Dendritic cell treated with granulocyte-macrophage colony-stimulating factor and Interleukin-4, amounts not matched to agents 40 ng/mL and 50 ng/mL, for 4 days (primary cell): Measurements from ENCODE around the gene ARHGEF38.
"Not testable (repeated sequence)": the region's sequence is repeated elsewhere in the genome, so short reads cannot be mapped to it uniquely, and the experiment has no call there.

ENCODE experiments used
- H3K27ac Mint-ChIP-seq: one replicate; pipeline ENCODE4 v1.8.0; 2022; ENCODE audit warnings: mild to moderate bottlenecking, mixed read lengths
- H3K27me3 Mint-ChIP-seq: one replicate; pipeline ENCODE4 v1.8.0; 2022; ENCODE audit warnings: mild to moderate bottlenecking, mixed read lengths
- H3K36me3 Mint-ChIP-seq: one replicate; pipeline ENCODE4 v1.8.0; 2022; ENCODE audit warnings: low read depth, mixed read lengths
- H3K4me1 Mint-ChIP-seq: one replicate; pipeline ENCODE4 v1.8.0; 2022; ENCODE audit warnings: low read depth, mixed read lengths
- H3K4me3 Mint-ChIP-seq: one replicate; pipeline ENCODE4 v1.8.0; 2022; ENCODE audit warnings: mild to moderate bottlenecking, moderate library complexity, mixed read lengths
- H3K9me3 Mint-ChIP-seq: one replicate; pipeline ENCODE4 v1.8.0; 2022; ENCODE audit warnings: mixed read lengths
- intact Hi-C: fragments of 100-400 bp; cut with micrococcal nuclease; formaldehyde crosslinking; loops from one replicate; pipeline ENCODE4 v1.15.0; 2022

The ARHGEF38 gene

DNA sequence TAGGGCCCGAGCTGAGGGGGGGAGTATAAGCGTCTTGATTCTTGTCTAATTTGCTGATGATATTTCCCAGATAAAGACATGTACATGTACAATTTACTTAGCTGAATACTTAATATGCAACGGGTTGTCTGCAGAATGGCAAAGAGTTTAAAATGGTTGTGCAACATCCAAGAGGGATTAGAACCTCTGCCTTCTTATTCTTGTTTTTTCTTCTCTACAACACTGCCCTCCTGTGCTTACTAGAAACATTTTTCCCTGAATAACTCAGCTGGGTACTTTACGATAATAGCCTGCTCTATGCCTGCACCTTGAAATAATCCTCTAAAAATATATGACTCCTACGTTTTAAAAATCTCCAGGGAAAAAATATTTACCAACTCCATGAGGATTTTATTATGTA, 114.3 kb downstream of the ARHGEF38 start:
- Mint-ChIP-seq H3K4me3 (no peak overlapping the region), H3K27me3 (no peaks in the 10 kb centered on the region), H3K36me3 (no peaks in the 10 kb centered on the region), H3K9me3 (no peaks in the 10 kb centered on the region), H3K27ac (no peak overlapping the region), H3K4me1 (no peaks in the 10 kb centered on the region)
- intact Hi-C loops: no loop called here

- H3K4me3 Mint-ChIP-seq: no peak overlapping the region
- intact Hi-C loops: no loop called here
- no peaks in the 10 kb centered on the region for H3K9me3 Mint-ChIP-seq
- H3K4me1 Mint-ChIP-seq: no peaks in the 10 kb centered on the region
- H3K27ac Mint-ChIP-seq: no peak overlapping the region
- no peaks in the 10 kb centered on the region for H3K27me3 Mint-ChIP-seq
- no peaks in the 10 kb centered on the region for H3K36me3 Mint-ChIP-seq
These were observed 118.3 kb downstream of the ARHGEF38 start for GRCh38 chr4:105670684-105671083.

- H3K27me3 Mint-ChIP-seq: no peaks in the 10 kb centered on the region
- no peak overlapping the region for H3K4me3 Mint-ChIP-seq
- no peak overlapping the region for H3K27ac Mint-ChIP-seq
- H3K4me1 Mint-ChIP-seq: no peaks in the 10 kb centered on the region
- intact Hi-C loops: no loop called here
- no peaks in the 10 kb centered on the region for H3K9me3 Mint-ChIP-seq
- H3K36me3 Mint-ChIP-seq: no peaks in the 10 kb centered on the region
These were observed 118.9 kb downstream of the ARHGEF38 start for GRCh38 chr4:105671301-105671700.

- Mint-ChIP-seq H3K4me1 (no peaks in the 10 kb centered on the region), H3K27me3 (no peaks in the 10 kb centered on the region), H3K9me3 (no peaks in the 10 kb centered on the region), H3K36me3 (no peaks in the 10 kb centered on the region), H3K4me3 (no peak overlapping the region), H3K27ac (no peak overlapping the region)
- intact Hi-C loops: no loop called here
These were observed 121.6 kb downstream of the ARHGEF38 start for GRCh38 chr4:105674011-105674410.

GRCh38 chr4:105677709-105678108, 125.3 kb downstream of the ARHGEF38 start:
- Mint-ChIP-seq H3K27me3 (no peaks in the 10 kb centered on the region), H3K27ac (no peak overlapping the region)

DNA sequence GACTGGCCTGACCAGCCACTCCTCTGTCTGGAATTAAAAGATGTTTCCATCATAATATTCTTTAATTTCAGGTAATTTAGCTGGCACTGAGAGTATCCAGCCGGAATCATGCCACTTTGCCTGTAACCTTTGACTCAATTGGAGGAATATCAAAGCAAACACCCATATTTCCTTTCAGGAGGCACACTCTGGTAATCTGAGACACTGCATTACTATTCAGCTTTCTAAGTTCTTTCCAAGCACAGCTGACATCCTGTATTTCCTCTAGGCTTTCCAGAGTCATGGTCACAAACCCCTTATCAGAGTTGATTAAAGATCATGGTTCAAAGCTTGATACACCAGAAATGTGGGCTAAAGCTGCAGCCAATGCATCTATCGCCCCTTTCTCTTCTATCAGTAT, 126.8 kb downstream of the ARHGEF38 start:
- H3K4me1 Mint-ChIP-seq: no peaks in the 10 kb centered on the region
- peaks cover 22% of the 10 kb centered on the region for H3K36me3 Mint-ChIP-seq
- no peaks in the 10 kb centered on the region for H3K27me3 Mint-ChIP-seq
- no peaks in the 10 kb centered on the region for H3K9me3 Mint-ChIP-seq
- no peak overlapping the region for H3K27ac Mint-ChIP-seq
- intact Hi-C loops: no loop called here
- no peak overlapping the region for H3K4me3 Mint-ChIP-seq

More at GRCh38 chr4:105677709-105678108, 125.3 kb downstream of the ARHGEF38 start:
- intact Hi-C loops: no loop called here
- no peak overlapping the region for H3K4me3 Mint-ChIP-seq
- no peaks in the 10 kb centered on the region for H3K4me1 Mint-ChIP-seq
- no peaks in the 10 kb centered on the region for H3K9me3 Mint-ChIP-seq
- H3K36me3 Mint-ChIP-seq: peaks cover 13% of the 10 kb centered on the region

GRCh38 chr4:105683038-105683437, 130.6 kb downstream of the ARHGEF38 start:
- H3K4me1 Mint-ChIP-seq: no peaks in the 10 kb centered on the region

GRCh38 chr4:105686571-105686970, 134.2 kb downstream of the ARHGEF38 start:
- Mint-ChIP-seq H3K27me3 (no peaks in the 10 kb centered on the region), H3K9me3 (no peaks in the 10 kb centered on the region), H3K4me3 (no peak overlapping the region), H3K36me3 (peaks cover 71% of the 10 kb centered on the region), H3K27ac (no peak overlapping the region), H3K4me1 (no peaks in the 10 kb centered on the region)
- intact Hi-C loops: no loop called here

More at GRCh38 chr4:105683038-105683437, 130.6 kb downstream of the ARHGEF38 start:
- Mint-ChIP-seq H3K27ac (no peak overlapping the region), H3K27me3 (no peaks in the 10 kb centered on the region), H3K36me3 (peaks cover 45% of the 10 kb centered on the region), H3K9me3 (no peaks in the 10 kb centered on the region), H3K4me3 (no peak overlapping the region)
- intact Hi-C loops: no loop called here

DNA sequence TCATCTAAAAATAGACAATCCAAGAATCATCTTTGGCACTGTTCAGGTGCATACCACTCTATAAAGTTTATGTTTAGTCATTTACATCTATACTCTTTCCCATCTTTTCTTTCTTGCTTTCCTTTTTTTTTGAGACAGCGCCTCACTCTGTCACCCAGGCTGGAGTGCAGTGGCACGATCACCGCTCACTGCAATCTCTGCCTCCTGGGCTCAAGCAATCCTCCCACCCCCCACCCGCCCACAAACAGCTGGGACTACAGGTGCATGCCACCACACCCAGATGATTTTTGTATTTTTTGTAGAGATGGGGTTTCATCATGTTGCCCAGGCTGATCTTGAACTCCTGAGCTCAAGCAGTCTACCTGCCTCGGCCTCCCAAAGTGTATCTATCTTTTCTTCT, 142.4 kb downstream of the ARHGEF38 start:
- peaks cover 60% of the 10 kb centered on the region for H3K36me3 Mint-ChIP-seq
- H3K27me3 Mint-ChIP-seq, H3K9me3 Mint-ChIP-seq, H3K4me1 Mint-ChIP-seq, intact Hi-C loops, H3K4me3 Mint-ChIP-seq, H3K27ac Mint-ChIP-seq: not testable (repeated sequence)

- H3K27ac Mint-ChIP-seq, H3K4me1 Mint-ChIP-seq, H3K4me3 Mint-ChIP-seq, H3K9me3 Mint-ChIP-seq, intact Hi-C loops, H3K27me3 Mint-ChIP-seq: not testable (repeated sequence)
- H3K36me3 Mint-ChIP-seq: peaks cover 56% of the 10 kb centered on the region
These were observed 143.4 kb downstream of the ARHGEF38 start for GRCh38 chr4:105695832-105696231.

DNA sequence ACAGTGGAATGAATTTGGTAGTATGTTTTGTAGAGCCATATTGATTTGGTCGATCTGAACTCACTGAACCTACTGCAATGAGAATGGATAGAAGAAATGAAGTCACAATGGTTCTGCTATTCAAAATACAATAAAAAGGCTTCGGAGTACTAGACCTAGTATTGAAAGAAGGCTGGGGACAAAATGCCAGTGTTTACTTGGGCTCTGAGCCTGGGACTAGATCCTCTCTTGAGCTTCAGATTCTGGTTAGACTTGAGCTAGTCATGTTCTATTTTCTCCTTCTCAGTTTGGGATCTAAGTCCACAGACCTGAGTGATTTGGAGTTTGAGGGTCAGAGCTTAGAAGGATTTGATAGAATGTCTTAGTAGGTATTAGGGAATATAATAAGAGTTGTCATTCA, 146.2 kb downstream of the ARHGEF38 start:
- H3K36me3 Mint-ChIP-seq: peaks cover 38% of the 10 kb centered on the region
- H3K27me3 Mint-ChIP-seq: no peaks in the 10 kb centered on the region
- H3K27ac Mint-ChIP-seq: no peak overlapping the region
- H3K9me3 Mint-ChIP-seq: no peaks in the 10 kb centered on the region
- no peaks in the 10 kb centered on the region for H3K4me1 Mint-ChIP-seq
- intact Hi-C loops: no loop called here
- no peak overlapping the region for H3K4me3 Mint-ChIP-seq

DNA sequence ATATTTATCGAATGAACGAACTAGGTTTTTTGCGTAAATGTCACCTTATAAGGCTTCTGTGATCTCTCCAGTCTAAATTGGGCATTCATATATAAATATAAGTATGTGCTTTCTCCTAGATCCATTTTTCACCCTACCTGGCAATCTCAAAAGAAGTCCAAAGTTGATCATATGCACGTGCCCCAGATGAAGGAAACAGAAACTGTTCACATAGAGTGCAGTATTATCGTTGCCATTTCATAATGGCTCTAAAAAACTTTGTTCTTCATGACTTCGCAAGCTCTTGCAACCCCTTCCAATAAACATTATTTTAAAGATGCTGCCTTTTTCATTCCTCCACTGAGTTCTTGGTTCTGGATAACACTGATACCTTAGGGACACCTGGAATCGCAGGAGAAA, 155.4 kb downstream of the ARHGEF38 start:
- Mint-ChIP-seq H3K27ac (peak overlapping the region; percentile 93), H3K4me1 (peaks cover 27% of the 10 kb centered on the region)

GRCh38 chr4:105708181-105709080, 156.0 kb downstream of the ARHGEF38 start, which contains the start of the genes GSTCD and INTS12:
TSS of gene GSTCD (plus strand) at chr4:105708784. CDS start at chr4:105717614, 8,830 bp downstream.
TSS of gene INTS12 (minus strand) at chr4:105708689. CDS start at chr4:105700005, 8,684 bp downstream.
- Mint-ChIP-seq H3K27ac (peak within 1 kb of the TSS; percentile 93), H3K27me3 (no peaks in the 10 kb centered on the region), H3K4me3 (peak within 1 kb of the TSS; percentile 94), H3K9me3 (no peaks in the 10 kb centered on the region), H3K4me1 (peaks cover 27% of the 10 kb centered on the region), H3K36me3 (peaks cover 13% of the 10 kb centered on the region)
- intact Hi-C loops: loop anchor here (2.0 to 5.0 kb wide), 2 partner anchors 234 to 609 kb away; partner anchors contain the start of genes AIMP1, PPA2 and TBCK

More for the DNA sequence above, 155.4 kb downstream of the ARHGEF38 start:
- Mint-ChIP-seq H3K27me3 (no peaks in the 10 kb centered on the region), H3K4me3 (peak overlapping the region; percentile 94), H3K36me3 (peaks cover 13% of the 10 kb centered on the region), H3K9me3 (no peaks in the 10 kb centered on the region)
- intact Hi-C loops: loop anchor here (2.0 to 5.0 kb wide), 2 partner anchors 233 to 610 kb away; partner anchors contain the start of genes AIMP1, PPA2 and TBCK

DNA sequence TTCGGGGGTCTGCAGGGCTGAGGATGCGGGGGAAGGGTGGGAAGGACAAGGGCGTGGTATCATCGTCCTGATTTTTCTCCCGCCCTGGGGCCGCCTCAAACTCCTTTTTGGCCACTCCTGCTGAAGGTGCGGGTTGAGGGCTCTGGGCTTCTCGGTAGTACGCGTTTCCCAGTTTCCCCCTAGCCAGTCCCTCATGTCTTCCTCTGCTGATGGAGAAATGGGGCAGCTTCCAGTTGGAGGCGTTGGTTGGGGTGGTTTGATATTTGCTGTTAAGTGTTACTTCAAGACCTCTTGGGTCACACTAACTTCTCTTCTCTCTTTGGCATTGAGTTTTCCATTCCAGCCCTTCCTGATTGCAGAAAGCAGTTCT, 156.6 kb downstream of the ARHGEF38 start:
- Mint-ChIP-seq H3K27ac (peak overlapping the region; percentile 93), H3K36me3 (peaks cover 13% of the 10 kb centered on the region), H3K4me3 (peak overlapping the region; percentile 94), H3K4me1 (peaks cover 27% of the 10 kb centered on the region), H3K27me3 (no peaks in the 10 kb centered on the region), H3K9me3 (no peaks in the 10 kb centered on the region)
- intact Hi-C loops: loop anchor here (2.0 to 5.0 kb wide), 2 partner anchors 234 to 608 kb away; partner anchors contain the start of genes AIMP1, PPA2 and TBCK
